ENCODE measurements around the gene ILRUN.
"Not testable (repeated sequence)": the region's sequence is repeated elsewhere in the genome, so short reads cannot be mapped to it uniquely, and the experiment has no call there.

Gene ILRUN

GRCh38 chr6:34696189-34696738 lies 303 bp downstream of the ILRUN start:
- DNase-seq = peak in 1 of 2 donors; percentile 66

GRCh38 chr6:34695729-34696188 lies 808 bp downstream of the ILRUN start:
- DNase-seq = no peak

GRCh38 chr6:34692280-34692679 lies 4.3 kb downstream of the ILRUN start:
- no peak for DNase-seq

- no peak for DNase-seq
Observed at GRCh38 chr6:34689742-34690141, 6.8 kb downstream of the ILRUN start.

DNA sequence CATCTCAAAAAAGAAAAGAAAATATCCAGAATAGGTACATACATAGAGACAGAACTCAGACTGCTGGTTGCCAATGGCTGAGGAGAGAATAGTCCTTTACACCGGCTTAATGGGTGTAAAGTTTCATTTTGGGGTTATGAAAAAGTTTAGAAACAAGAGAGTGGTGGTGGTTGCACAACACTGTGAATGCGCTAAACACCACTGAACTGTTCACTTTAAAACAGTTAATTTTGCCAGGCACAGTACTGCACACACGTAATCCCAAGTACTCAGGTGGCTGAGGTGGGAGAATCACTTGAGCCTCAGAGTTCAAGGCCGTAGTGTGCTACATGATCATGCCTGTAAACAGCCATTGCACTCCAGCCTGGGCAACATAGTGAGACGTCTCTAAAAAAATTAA lies 7.6 kb downstream of the ILRUN start:
- no peak for DNase-seq

- no peak for DNase-seq
Observed at GRCh38 chr6:34684919-34685318, 11.6 kb downstream of the ILRUN start.

DNA sequence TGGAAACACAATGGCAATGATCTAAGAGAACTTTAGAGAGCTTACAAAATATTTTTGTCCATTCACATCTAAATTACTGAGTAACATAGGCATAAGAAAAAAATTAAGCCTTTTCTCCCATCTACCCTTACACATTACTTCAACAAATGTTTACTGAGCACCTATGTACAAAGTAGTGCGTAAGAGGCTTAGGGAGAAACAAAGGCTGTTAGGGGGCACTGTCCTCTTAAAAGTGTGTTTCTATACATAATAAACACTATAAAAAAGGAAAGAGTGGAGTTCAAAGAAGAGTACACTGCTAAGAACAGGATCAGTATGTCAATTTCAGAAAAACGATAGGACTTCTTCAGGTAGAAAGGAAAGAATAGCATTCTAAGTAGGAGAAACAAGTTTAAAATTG lies 12.2 kb downstream of the ILRUN start:
- no peak for DNase-seq

- no peak for DNase-seq
Observed at GRCh38 chr6:34680802-34681515, 15.6 kb downstream of the ILRUN start.

DNA sequence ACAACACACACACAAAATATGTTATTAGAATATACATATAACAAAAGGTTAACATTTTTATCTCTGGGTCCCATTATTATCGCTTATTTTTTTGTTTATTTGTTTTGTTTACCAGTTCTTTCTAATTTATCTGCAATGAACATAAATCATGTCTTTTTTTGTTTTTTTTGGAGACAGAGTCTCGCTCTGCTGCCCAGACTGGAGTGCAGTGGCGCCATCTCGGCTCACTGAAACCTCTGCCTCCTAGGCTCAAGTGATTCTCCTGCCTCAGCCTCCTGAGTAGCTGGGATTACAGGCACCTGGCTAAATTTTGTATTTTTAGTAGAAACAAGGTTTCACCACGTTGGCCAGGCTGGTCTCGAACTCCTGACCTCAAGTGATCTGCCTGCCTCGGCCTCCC lies 16.3 kb downstream of the ILRUN start:
- DNase-seq = not testable (repeated sequence)

- DNase-seq = no peak
Observed at GRCh38 chr6:34679552-34680253, 16.9 kb downstream of the ILRUN start.

DNA sequence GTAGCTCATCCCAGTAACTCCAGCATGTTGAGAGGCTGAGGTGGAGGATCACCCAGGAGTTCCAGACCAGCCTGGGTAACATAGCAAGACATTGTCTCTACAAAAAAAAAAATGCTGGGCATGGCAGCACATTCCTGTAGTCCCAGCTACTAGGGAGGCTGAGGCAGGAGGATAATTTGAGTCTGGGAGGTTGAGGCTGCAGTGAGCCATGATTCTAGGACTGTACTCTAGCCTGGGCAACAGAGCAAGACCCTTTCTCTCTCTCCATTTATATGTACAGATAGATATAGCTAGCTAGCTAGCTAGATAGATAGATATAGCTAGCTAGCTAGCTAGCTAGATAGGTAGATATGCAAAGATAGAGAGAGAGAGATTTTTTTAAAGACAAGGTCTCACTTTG lies 20.4 kb downstream of the ILRUN start:
- DNase-seq = no peak

DNA sequence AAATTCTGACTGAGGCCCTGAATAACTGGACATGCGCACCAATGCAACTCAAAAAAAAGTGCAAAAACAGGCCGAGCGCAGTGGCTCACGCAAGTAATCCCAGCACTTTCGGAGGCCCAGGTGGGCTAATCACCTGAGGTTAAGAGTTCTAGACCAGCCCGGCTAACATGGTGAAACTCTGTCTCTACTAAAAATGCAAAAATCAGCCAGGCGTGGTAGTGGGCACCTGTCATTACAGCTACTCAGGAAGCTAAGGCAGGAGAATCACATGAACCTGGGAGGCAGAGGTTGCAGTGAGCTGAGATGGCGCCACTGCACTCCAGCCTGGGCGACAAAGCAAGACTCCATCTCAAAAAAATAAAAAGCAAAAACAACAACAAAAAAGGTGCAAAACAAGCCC lies 21.6 kb downstream of the ILRUN start:
- not testable (repeated sequence) for DNase-seq

- no peak for DNase-seq
Observed at GRCh38 chr6:34674268-34674639, 22.3 kb downstream of the ILRUN start.

DNA sequence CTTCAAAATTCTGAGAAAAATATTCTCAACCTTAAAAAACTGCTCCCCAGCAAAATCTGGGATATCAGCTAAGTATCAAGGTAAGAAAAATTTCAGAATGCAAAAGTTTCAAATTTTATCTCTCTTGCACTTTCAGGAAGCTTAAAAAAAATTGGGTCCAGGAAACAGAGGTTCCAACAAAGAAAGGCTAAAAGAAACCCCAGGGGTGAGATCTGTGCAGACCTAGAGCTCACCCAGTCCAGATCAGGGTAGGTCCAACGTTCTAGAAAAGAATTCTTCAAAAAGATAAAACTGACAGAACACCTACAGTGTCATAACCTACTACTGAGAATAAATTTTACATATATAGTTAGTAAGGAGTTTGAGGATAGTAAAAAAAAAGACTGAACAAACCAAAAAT lies 23.5 kb downstream of the ILRUN start:
- no peak for DNase-seq

DNA sequence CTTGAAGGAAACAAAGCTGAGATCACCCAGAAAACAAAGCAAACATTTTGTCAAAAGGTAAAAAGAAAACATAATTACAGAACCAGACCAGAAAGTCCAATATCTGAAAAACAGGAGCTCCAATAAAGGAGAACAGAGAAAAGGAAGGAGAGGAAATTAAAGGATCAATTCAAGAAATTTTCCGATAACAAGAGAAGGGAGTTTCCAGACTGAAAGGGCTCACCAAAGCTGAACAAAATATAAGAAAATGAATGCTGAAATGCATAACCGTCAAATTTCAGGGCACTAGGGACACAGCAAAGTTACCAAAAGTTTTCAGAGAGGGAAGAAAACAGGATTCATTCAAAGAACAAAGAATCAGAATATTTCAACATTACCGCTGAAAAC lies 23.9 kb downstream of the ILRUN start:
- DNase-seq = no peak

- DNase-seq = no peak
Observed at GRCh38 chr6:34671801-34672656, 24.5 kb downstream of the ILRUN start.

DNA sequence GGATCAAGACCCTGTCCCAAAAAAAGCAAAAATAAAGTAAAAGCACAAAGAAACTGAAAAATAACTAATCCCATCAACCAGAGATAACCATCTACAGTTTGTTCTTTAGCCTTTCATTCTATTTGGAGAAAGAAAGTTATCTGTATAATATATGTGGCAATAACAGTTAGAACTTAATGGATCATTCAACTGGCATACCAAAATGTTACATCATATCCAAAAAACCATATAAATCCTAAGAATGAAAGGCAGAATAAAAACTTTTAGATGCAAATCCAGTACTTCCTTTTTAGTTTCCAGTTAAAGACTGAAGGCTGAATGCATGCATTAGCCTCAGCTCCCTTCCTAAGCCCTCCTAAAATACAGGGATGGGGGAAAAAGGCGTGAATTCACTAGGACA lies 25.2 kb downstream of the ILRUN start:
- no peak for DNase-seq

GRCh38 chr6:34668799-34669198 lies 27.8 kb downstream of the ILRUN start:
- not testable (repeated sequence) for DNase-seq

DNA sequence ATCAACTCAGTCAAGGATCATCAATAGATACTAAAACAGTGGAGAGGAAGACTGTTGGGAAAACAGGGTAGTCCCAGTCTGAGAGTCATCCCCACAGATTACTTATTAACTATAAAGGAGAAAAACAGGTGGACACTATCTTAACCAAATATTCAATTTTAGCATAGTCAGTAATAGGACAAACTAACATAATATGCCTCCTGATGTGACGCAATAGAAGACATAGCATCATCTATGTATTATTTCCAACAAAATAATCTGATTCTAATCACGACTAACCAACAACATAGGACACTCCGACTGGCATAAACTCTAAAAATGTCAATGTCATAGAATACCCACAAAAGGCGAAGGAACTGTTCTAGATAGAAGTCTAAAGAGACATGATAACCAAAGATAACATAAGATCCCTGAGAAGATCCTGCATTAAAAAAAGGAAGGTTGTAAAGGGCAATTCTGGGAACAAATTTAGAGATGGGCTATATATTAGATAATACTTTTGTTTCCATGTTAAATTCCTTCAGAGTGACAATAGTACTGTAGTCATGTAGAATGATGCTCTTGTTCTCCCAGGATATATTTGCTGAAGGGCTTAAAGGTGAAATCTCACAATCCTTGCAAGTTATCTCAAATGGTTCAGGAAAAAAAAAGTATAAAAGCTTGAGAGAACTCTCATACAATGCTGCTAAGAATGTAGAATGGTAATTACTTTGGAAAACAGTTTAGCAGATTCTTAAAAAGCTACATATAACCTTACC lies 28.9 kb downstream of the ILRUN start:
- no peak for DNase-seq

- DNase-seq = no peak
Observed at GRCh38 chr6:34665019-34665418, 31.5 kb downstream of the ILRUN start.

DNA sequence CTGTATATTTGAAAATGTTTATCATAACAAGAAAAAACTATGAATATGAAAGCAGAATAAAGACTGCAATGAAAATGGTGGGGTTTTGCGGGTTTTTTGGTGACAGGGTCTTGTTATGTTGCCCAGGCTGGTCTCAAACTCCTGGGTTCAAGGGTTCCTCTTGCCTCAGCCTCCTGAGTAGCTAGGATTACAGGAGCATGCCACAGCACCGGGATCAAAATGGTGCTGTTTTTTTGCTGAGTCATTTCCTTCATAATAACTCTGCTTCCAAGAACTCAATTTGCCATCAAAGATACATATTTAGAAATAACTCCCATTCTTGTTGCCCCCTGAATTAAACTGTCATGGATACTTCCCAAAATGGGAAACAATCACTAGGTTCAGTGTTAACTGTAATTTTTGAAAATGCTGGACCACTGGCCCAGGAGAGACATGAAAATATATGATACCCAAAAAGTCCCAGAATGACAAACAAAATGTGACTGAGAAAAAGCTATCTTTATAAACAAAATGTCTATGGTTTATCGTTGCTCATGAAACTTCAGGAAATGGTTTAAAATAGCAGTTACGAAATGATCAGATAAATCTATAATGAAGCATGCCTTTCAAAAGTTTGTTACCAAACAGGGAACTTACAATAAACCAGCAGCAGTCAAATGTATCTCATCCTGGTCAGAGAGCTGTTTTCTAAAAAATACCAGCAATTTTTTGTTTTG lies 32.2 kb downstream of the ILRUN start:
- DNase-seq = no peak

- DNase-seq = no peak
Observed at GRCh38 chr6:34663831-34664255, 32.7 kb downstream of the ILRUN start.
